ENCODE data around the gene ATAD2B.
"Not testable (repeated sequence)": the region's sequence is repeated elsewhere in the genome, so short reads cannot be mapped to it uniquely, and the experiment has no call there.

ATAD2B gene

DNA sequence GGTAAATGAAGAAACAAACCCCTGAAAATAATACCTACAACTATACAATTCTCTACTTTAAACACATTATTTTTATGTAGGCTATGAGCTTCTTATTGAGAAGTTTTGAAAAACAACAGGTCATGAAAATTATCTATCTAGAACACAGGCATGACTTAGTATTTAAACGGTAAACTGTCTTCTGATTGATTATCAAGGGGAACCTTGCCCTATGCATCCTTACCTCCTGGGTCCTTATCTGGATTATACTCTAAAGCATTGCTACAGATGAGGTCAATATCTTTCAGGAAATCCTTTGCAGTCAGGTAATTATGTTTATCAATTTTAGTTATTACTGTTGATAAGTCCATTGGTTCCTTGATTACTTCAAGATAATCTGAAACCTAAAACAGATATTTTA is 144.3 kb downstream of the ATAD2B start:
- DNase-seq, result no peak

DNA sequence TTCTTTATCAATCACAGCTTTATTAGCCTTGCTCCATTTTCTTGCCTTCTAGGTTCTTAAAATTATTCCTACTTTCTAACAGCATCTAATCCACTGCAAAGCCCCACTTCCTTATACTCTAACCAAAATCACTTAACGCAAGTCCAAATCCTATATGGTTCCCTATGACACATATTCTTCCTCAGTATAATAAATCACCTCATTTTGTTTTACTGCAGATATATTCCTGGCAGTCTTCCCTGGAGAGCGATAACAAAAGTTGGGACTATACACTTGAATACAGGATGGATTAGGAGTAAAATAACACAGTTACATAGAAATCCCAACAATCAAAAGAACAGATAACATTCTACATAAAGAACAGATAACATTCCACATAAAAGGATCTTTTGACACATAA is 144.8 kb downstream of the ATAD2B start:
- no peak for DNase-seq

DNA sequence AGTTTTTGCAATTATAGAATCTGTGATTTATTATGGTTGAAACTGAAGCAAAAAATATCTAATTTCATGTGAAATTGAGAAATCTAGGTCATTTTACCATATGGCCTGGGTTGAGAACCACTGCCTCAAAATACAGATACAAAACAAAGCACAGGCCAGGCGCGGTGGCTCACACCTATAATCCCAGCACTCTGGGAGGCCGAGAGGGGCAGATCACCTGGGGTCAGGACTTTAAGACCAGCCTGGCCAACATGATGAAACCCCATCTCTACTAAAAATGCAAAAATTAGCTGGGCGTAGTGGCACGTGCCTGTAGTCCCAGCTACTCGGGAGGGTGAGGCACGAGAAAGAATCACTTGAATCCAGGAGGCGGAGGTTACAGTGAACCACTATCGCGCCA is 146.5 kb downstream of the ATAD2B start:
- not testable (repeated sequence) for DNase-seq

DNA sequence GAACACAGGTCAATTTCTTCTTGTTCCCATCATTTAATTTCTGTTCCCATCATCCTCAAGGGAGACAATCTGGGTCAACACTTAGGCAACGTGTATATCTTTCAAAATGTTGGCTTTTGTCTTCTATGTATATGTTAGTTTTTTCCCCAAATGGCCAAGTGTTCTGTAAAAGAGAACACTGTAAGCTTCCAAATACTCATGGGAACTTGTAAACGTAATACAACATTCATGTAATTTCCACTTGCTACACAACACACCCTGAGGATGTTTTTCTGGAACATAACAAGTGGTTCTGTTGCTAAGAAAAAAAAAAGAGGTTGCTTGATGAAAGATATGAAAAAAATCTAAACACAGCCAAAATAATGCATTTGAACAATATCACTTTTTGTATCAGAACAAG is 149.1 kb downstream of the ATAD2B start:
- no peak for DNase-seq

DNA sequence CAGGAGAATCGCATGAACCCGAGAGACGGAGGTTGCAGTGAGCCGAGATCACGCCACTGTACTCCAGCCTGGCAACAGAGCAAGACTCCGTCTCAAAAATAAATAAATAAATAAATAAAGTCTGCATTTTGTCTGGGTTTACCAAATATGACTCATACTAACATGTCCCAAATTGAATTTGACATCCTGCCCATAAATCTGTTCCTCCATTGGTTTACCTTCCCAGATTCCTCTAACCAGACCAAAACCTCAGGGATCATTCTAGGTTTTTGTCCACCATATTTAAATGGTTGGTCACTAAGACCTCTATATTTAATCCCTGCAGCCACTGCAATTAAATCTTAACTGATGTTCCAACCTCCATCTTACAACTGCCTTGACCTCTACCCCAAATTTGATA is 150.9 kb downstream of the ATAD2B start:
- DNase-seq, result no peak

DNA sequence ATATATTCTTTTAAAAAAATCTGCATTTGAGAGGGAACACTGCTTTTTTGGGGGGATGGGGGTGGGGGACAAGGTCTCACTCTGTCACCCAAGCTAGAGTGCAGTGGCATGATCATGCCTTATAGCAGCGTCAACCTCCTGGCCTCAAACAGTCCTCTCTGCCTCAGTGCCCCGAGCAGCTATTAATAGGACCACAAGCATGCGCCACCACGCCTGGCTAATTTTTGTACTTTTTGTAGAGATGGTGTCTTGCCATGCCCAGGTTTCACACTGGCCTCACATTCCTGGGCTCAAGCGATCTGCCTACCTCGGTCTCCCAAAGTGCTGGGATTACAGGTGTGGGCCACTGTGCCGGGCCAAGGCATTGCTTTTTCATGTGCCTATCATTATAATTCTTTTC is 154.2 kb downstream of the ATAD2B start:
- no peak for DNase-seq

DNA sequence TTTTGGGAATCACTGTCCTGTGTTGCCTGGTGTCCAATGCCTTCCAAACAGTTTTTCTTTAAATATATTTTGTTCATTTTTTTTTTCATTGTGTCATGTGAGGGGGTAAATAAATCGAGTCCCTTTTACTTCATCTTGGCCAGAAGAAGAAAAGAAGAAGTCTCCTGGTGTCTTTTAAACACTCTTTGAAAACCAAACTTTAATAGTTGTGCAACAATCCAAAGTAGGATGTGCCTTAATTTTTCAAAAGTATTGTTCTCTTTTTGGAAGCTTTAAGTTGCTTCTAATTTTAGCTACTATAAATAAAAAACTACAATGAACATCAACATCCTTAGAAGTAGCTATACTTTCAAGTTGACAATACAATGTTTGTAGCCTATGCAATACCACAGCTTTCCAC is 154.9 kb downstream of the ATAD2B start:
- no peak for DNase-seq

DNA sequence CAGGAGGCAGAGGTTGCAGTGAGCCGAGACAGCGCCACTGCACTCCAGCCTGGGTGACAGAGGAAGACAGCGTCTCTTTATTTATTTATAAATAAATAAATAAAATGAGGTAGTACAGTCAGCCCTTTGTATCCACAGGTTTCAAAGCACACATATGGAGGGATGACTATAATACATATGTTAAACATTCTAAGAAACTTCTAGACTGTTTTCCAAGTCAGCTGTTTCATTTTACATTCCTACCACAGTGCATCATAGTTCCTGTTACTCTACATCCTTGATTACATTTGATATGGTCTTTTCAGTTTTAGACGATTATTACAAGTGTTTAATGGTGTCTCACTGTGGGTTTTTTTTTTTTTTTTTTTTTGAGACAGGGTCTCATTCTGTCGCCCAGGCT is 157.6 kb downstream of the ATAD2B start:
- no peak for DNase-seq

DNA sequence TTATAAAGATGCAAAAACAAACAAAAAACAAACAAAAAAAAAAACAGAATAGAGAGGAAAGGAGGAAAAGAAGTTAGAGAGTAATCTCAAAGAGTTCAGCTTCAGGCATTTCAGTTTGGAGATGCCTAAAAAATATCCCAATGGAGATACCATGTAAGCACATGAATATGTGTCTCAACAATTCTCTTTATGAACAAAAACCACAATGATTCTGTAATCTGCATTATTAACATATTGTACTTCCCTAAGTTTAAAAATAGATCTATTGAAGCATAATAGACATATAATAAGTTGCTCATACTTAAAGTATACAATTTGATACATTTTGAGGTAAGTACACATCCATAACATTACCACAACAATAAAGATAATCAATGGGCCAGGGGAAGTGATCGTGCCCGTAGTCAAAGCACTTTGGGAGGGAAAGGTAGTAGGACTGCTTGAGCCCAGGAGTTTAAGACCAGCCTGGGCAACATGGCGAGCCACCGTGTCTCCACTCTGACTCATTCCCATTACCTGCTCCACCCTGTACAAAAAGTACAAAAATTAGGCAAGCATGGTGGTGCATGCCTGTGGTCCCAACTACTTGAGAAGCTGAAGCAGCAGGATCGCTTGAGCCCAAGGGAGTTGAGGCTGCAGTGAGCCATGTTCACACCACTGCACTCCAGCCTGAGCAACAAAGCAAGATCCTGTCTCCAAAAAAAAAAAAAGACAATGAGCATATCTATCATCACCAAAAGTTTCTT is 158.9 kb downstream of the ATAD2B start:
- DNase-seq, result no peak

DNA sequence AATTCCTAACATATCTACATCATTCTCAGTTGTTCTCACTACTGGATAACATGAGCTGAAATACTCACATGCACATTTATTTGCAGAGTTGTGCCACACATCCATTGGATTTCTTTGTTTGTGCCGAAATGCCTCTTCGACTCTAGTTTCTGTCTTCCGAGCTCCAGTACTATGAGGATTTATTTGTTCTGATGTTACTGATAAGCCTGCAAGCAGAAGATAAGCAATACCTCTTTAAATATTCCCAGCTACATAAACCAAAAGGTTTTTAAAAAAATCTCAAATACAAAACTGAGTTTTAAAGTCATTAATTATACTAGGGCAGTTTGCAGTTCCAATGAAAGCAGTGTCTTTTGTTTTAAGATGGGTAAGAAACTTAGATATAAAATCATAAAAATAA is 164.8 kb downstream of the ATAD2B start:
- no peak for DNase-seq

DNA sequence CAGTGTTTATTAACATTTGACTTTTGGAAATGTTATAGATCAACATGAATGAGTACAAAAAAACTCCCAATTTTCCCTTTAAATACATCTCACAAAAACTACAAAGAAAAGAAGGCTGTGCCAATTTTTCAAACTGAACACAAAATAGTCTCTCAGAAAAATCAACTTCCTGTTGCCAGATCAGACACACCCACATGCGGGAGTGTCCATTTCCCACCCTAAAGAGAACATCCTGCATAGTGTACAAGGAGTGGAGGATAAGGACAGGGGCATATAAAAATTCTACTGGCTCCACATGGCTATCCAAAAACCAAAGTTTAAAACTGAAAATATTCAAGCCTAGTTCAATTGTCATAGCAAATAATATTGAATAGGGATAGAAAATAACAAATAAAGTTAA is 165.3 kb downstream of the ATAD2B start:
- DNase-seq, result no peak

DNA sequence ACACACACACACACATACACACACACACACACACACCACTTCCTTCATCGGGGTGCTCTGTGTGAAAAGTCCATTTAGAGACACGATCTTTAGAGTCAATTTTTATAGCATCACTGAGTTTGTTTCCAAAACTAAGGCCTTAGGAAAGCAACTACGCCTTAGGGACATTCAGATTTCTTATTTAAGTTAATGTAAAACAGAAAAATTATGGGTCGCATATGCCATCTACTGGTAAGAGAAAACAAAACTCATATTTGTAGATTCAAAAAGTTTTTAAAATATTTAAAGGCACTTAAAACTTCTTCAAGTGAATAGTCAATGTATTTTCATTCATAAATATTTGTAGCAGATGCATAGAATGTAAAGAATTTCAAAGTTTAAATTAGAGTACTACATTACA is 166.2 kb downstream of the ATAD2B start:
- DNase-seq, result no peak

DNA sequence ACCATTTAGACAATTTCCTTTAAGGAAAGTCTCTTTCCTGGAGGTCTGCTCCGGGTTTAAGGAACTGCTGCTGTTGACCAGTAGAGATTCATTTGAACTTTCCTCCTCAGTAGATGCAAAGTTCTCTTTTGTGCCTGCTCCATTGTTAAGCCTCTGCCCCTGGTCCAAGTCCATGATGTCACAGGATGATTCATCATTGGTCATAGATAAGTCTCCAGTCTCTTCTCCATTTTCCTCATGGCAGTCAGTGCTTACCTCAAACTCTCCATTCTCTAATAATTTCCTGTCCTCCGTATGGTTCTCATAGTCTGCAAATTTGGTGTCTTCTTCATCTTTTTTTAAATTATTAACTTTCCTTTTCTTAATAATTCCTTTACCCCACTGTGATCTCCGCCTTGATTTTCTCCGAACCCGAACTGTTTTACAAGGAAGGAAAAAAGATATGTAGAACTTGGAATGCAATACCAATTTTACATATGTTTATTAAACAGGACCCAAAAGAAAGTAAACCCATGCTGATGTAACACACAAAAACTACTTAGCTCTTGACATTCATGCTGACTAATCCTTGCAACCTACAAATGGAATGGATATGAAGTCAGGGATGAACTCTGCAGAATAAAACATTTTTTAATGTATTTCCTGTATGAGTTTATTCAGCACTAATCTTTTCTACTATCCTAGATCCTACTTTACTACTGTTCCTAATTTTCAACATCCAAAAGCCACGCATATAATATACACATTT is 169.1 kb downstream of the ATAD2B start:
- DNase-seq, result no peak

DNA sequence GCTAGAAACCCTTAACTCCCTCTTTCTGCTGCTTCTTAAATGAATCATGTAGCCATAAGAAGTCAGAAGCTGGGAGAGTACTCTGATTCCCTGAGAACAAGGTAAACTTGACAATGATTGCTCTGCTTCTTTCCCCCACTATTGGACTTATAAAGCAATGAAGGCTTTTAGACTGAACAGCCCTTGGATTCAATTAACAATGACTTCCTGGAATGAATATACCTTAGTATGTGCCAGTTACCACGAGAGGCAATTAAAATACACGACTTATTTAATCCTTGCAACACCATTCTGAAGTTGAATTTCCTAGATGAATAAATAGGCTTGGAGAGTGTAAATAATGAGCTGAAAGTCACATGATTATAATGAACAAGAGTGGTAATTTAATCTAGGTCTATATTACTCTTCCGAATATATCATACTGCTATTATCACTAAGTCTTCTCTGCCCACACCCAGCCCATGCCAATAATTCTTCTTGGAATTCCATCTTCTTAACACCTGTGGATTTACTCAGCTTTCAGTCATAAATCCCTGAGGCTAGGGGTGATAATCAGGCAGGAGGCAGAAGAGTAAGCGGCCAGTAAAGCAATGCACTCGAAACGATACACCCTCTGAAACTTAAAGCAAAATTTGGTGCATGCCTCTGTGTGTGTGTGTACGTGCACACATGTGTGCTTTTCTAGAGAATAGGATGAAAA is 170.2 kb downstream of the ATAD2B start:
- no peak for DNase-seq

DNA sequence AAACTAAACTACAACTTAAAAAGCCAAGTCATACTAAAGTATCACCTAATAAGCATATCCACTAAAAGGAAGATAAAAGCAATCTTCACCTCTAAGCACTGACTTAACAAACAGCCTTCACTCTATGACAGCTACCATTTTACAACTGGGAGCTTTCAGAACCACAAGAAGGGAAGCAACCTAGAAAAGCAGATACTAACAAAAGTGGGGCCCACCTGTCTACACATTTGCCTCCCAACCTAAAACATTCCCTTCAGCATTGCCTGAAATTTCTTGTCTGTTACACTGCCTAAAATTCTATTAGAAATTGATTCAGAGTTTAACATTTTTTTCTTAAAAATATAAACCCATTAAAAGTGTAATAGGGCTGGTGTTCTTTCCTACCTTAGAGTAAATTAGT is 172.0 kb downstream of the ATAD2B start:
- DNase-seq, result no peak

DNA sequence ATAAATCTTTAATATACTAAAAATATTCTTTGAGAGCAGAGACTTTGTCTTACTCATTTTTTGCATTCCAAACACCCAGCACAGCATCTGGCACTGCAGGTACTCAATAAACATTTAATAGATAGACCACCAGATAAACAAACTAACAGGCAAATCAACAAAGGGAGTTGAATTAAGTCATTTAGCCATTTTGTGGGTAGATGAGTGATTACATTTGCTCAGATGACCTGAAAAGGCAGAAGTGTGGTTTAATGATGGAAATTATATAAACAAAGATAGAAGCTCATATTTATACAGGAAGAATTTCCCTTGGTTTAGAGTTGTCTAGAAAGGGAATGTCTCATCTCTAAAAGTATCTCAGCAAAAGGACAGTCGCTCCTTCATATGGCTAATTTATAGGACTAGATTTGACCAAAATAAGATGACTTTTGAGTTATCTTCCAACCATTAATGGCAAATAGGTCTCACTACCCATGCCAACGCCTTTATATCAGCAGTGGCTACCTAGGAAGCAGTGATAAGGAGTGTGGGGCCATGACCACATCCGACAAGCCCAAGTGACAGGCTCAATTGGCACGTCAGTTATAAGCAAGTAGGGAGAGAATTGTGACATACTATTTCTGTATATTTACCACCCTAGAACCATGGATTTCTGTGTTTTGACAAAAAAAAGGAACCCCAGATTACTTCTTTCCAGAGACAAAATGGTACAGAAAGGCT is 173.5 kb downstream of the ATAD2B start:
- DNase-seq, result no peak

DNA sequence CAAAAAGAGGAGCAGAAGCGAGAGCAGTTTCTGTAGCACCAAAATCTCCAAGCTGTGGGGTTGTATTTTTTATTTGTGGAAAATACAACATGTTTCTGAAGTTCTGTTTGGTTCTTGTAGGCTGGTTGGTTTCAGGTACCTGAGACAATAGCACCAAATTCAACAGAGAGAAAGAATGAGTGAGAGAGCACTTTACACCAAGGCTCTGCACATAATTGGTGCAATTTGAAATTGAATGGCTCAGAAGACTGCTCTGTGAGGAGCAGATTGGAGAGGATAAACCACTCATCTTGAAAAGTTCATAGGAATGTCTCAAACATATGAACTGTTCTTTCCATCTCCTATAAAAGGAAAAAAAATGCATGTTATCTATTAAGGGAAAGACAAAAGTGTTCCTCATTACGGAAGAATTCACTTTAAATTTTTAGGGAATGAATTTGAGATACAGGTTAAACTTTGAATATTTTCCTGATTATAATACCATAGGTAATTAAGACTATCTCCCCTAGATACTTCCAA is 175.1 kb downstream of the ATAD2B start:
- DNase-seq, result no peak

DNA sequence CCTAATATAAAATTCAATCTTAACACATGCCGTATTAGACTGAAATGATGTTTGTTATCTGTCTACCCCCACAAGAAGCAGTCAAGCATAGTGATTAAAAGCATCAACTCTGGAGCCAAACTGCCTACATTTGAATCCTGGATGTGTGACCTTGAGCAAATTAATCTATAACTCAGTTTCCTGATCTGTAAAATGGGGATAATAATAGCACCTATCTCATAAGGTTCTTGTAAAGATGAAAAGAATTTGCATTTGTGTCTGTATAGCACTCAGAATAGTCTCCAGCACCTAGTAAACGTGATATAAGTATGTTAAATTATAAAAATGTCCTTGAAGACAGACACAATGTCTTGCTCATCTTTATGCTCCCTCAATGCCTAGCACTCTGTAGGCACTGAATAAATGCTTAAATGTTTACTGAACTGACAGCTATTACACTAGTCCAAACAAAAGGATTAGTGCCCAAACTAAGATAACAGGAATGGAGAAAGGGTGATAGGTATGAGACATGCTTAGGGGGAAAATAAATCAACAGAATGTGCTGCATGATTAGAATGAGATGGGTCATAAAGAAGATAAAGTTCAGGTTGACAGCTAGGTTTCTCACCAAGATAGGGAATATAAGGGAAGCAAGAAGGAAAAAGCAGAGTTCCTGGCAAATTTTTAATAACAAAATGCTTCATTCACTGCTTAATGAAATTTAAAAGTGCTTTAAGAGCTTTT is 180.6 kb downstream of the ATAD2B start:
- no peak for DNase-seq

DNA sequence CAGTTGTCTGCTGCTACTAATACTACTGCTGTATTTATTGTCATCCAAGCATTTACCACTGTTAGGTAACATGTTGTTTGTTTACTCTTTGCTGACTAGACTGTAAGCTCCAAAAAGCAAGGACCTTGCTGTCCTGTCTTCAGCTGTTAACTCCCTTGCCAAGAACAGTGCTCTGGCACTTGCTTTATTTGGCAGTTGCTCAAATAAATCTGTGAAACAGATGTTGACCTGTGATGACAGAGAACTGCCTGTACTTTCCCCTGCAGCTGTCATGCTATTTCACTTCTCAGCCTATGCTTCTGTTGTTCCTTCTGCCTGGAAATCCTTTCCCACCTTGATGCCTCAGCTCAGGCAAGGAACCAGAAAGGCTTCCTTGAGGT is 181.2 kb downstream of the ATAD2B start:
- DNase-seq, result no peak

DNA sequence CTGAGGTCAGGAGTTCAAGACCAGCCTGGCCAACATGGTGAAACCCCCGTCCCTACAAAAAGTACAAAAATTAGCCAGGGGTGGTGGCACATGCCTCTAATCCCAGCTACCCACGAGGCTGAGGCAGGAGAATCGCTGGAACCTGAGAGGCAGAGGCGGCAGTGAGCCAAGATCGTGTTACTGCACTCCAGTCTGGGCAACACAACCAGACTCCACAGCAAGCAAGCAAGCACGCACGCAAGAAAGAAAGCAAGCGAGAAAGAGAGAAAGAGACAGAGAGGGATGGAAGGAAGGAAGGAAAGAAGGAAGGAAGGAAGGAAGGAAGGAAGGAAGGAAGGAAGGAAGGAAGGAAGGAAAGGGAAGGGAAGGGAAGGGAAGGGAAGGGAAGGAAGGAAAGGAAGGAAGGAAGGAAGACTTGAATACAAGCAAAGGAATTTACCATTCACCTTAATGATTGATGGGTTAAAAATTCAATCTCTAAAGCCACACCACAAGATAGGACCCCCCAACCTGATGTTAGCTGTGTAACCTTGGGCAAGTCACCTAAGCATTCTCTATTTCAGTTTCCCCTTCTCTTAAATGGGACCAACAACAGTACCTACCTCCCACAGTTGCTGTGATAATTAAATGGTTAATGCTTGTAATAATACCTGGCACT is 181.7 kb downstream of the ATAD2B start:
- DNase-seq, result no peak

DNA sequence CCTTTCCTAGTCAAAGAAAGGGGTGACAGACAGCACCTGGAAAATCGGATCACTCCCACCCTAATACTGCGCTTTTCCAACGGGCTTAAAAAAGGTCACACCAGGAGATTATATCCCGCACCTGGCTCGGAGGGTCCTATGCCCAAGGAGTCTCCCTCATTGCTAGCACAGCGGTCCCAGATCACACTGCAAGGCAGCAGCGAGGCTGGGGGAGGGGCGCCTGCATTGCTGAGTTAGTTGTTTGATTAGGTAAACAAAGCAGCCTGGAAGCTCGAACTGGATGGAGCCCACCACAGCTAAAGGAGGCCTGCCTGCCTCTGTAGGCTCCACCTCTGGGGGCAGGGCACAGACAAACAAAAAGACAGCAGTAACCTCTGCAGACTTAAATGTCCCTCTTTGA is 190.1 kb downstream of the ATAD2B start:
- DNase-seq, result not testable (repeated sequence)

DNA sequence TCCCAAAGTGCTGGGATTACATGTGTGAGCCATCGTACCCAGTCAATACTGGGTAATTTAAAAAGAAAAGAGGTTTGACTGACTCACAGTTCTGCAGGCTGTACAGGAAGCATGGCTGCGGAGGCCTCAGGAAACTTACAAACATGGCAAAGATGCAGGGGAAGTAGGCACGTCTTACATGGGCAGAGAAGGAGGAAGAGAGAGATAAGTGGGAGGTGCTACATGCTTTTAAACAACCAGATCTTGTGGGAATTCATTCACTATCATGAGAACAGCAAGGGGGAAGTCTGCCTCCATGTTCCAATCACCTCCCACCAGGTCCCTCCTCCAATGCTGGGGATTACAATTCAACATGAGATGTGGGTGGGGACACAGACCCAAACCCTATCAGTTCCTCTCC is 192.5 kb downstream of the ATAD2B start:
- DNase-seq, result no peak
